NOMO-1 treated with dmso at 0.1 percent for 144 hours (cell line): Measurements from ENCODE around the gene TNFAIP3.
"Not testable (repeated sequence)": the region's sequence is repeated elsewhere in the genome, so short reads cannot be mapped to it uniquely, and the experiment has no call there.

ENCODE experiments used
- DNase-seq: peaks from one replicate; lab custom pipeline; 2025; ENCODE audit not compliant: unreplicated experiment; lab: John Stamatoyannopoulos, UW

The TNFAIP3 gene

GRCh38 chr6:137844327-137844726, 22.7 kb upstream of the TNFAIP3 start:
- not testable (repeated sequence) for DNase-seq

DNA sequence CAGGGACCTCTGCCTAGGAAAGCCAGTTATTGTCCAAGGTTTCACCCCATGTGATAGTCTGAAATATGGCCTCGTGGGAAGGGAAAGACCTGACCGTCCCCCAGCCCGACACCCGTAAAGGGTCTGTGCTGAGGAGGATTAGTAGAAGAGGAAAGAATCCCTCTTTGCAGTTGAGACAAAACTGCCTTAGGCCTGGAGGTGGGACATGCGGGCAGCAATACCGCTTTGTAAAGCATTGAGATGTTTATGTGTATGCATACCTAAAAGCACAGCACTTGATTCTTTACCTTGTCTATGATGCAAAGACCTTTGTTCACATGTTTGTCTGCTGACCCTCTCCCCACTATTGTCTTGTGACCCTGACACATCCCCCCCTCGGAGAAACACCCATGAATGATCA, 22.3 kb upstream of the TNFAIP3 start:
- not testable (repeated sequence) for DNase-seq

DNA sequence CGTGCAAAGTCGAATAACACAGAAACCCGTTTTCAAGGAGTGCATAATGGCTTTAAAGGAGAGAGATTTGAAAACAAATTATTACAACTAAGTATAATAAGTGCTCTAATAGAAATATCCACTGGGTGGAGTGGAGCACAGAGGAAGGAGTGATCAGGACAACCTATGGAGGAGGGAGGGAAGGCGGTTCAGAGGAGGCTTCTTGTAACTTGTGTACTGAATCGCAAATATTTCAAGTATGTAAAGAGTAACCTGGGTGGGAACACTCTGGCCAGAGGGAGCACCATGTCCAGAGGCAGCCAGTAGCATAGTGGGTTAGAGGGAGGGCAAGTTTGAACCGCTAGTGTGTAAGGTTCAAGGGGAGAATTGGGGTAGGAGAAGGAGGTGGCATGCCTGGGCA, 21.6 kb upstream of the TNFAIP3 start:
- no peak for DNase-seq

DNA sequence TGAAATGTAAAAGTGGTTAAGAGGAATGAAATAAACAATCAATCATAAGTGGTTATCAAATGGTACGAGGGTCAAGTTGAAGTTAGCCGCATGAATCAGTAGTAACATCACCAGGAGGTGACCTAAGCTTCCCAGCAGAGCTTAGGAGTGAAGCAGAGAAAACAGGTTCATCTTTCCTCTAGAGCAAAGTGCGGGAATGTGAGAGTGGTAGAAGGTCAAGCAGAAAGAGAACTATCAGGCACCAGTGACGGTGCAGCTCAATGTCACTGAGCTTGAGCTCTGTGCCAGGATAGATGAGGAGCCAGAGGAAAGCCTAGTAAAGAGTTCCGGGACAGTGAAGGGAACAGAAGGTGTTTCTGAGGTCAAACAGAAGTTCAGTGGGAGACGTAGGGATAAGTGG, 20.8 kb upstream of the TNFAIP3 start:
- DNase-seq = no peak

DNA sequence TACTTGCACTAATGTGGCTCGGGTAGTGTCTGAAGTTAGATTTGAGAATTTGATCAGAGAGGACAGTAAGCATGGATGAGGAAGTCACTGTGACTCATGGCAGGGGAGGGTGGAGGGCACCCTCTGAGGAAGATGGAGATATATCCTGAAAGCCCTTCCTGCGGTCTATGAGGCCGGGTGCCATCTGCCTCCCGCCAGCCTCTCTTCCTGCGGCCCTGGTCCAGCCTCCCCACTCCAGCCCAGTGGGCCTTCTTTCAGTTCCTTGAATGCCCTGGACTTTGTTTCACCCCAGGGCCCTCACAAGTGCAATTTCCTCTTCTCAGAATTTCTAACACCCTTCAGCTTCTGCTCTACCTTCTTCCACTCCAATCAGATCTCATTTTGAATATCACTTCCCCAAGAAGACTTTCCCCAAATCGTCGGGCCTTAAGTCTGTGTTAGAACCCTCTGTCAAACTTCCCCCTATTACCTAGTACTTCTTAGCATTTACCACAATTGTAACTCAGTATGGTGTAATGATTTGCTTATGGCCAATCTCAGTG, 20.2 kb upstream of the TNFAIP3 start:
- DNase-seq = peak; percentile 97

GRCh38 chr6:137847748-137848147, 19.3 kb upstream of the TNFAIP3 start:
- no peak for DNase-seq

DNA sequence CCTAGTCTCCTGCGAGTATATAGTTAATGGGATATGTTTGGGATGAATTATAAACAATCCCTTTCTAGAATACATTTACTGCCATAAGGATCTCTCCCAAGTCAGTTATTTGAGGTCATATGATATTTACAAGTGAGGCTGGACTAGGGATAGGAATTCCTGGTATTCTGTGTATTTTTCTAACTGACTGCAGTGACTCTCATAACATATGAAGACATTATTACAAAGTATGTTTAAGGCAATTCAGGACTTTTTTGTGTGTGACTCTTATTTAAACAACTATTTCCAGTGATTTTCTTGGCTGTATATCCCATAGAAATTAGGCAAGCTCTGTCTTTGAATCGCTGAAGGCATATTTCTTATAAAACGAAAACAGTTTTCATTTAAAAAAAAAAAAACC, 18.4 kb upstream of the TNFAIP3 start:
- DNase-seq = no peak

DNA sequence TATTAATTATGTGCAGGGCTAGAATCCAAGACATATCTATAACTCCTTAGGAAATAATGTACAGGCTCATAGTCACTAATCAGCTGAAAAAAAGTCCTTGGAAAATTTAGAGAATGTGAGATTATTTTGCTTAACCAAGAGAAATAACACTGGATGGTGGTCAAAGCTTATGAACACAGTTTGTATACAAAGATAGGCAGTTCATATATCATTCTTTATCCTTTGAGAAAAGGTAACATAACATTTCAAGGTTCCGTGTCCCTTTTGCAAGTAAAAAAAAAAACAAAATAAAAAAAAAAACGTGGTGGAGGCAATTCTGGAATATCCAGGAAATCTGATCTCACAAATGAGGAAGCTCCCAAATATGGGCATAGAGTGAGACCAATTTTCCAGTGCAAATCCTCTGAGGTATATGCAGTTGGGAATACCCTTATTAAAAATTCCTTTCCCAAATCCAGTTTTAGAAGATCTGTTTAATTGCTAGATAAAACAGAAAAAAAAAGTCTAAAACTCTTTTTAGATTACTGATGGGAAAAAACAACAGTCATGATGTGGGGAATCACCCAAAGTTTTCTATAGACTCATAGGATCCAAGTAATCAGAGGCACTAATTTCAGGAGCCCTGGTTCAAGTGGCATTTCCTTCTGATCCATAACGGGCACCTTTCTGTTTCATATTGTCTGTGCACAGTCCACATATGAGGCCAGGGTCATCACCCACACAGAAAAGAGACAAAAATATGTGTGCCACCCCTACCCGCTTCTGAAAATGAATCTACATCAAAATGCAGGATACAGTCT, 17.7 kb upstream of the TNFAIP3 start:
- DNase-seq = no peak

GRCh38 chr6:137849981-137850714, 16.9 kb upstream of the TNFAIP3 start:
- no peak for DNase-seq

DNA sequence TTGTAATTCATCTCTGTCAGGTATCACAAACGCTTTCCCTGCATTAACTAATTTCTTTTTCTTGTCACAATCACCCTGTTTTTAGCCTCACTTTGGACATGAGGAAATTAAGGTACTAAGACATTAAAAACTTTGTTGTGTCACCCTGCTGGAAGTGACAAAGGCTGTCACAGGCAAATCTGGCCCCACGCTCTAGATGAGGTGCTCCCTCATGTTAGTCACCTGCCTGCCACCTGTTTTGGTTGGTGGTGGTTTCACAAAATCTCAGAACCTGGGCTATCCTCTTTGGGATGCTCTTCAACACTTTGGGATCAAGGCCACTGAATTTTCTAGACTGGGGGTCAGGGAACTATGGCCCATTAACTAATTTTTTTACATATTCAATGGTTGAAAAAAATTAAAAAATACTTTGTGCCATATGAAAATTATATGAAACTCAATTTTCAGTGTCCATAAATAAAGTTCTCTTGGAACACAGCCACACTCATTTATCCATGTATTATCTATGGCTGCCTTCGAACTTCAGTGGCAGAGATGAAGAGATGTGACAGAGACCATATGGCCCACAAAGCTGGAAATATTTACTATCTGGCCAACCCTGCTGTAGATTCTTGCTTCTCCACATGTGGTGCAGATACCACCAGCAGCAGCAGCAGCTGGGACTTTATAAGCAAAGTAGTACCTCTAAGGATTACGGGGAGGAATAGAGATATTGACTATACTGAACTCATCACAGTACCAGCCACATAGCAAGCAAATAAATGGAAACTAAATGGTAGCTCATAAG, 16.1 kb upstream of the TNFAIP3 start:
- DNase-seq = no peak

DNA sequence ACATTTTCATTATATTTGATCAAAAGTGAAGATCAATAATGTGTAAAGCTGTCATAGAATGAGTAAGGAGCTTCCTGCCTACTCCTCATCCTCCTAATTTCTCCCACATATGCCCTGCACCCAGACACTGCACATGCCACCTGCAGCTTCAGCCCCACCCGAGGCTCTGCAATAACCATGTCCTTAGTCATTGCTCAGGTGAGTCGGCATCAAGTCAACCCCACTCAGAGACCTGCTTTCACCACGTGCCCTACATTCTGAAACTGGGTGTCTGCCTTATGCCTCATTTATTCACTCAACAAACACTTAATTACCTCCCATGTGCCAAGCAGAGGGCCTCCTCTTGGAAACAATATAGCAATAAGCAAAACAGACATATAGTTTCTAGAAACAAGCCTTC, 15.4 kb upstream of the TNFAIP3 start:
- DNase-seq = no peak

GRCh38 chr6:137852346-137852745, 14.7 kb upstream of the TNFAIP3 start:
- no peak for DNase-seq

GRCh38 chr6:137852811-137853210, 14.2 kb upstream of the TNFAIP3 start:
- no peak for DNase-seq

DNA sequence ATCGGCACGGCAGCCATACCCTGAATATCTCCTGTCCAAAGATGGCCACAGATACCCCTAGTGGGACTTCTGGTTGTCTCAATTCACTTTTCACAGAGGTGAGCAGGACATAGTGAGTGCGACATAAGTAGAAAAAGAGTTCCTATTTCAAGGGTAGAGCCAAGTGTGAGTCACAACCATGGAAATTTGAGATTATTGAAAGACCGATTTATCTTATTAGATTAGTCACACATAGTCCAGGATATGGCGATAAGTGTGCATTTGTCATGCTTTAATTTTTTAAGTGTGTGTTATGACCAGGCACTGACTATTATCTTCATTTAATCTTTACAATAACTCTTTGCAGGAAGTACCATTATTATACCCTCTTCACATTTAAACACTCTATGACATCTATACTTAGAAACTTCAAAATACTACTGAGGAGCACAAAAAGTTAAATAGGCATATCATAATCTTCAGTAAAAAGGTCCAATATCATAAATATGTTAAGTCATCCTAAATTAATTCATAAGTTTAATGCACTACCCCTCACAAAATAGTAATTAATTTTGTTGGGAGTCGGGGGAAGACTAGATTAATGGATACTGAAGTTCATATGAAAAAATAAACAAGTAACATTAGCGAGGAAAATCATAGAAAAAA, 13.4 kb upstream of the TNFAIP3 start:
- no peak for DNase-seq

- DNase-seq = no peak
Observed at GRCh38 chr6:137856138-137856898, 10.7 kb upstream of the TNFAIP3 start.

GRCh38 chr6:137859025-137859424, 8.0 kb upstream of the TNFAIP3 start:
- DNase-seq = no peak

DNA sequence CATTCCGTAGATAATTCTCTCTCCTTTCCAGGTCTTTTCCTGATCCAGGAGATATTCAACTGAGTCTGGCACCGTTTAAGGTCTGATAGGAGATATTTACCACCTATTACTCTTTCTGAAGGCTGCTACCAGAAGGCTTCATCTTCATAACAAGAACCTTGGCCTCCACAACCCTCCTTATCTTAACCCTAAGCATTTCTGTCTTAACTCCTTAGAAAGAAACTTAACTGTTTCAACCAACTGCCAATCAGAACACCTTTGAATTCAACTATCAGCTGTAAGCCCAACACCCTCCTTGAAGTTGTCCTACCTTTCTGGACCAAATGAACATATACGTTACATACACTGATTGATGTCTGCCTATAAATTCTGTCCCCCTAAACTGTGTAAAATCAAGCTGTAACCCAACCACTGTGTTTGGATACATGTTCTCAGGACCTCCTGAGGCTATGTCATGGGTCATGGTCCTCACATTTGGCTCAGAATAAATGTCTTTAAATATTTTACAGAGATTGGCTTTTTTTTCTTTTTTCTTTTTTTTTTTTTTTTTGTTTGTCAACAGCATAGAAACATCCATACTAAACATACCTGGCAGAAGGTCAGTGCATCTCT, 6.6 kb upstream of the TNFAIP3 start:
- no peak for DNase-seq

- no peak for DNase-seq
Observed at GRCh38 chr6:137861550-137862337, 5.3 kb upstream of the TNFAIP3 start.
